Mucosa of gallbladder (tissue), 1 donor: ENCODE results near the gene ARL8B. TPM values are rescaled to one million over a fixed set of nuclear protein-coding genes. Genes with fewer than 3 reads are reported as not detected.

Experiments
- DNase-seq: peaks from one replicate; pipeline ENCODE4 v3.0.0-alpha.2; 2020; ENCODE audit warnings: low spot score
- total RNA-seq: library from RNA; stranded (reverse); gene quantifications from one replicate; pipeline ENCODE4 v1.2.1, GENCODE V29; 2021
- donor health status: DM: no; HTN: no; CAD: no.

The ARL8B gene
- total RNA-seq, 1 donor from 2014 or later: 52.3 TPM

GRCh38 chr3:5187156-5187919 is 65.2 kb downstream of the ARL8B start, which contains the start of gene EDEM1:
Gene EDEM1, plus strand, starts transcription at chr3:5187707. Its CDS starts 99 bp downstream, at chr3:5187806.
- peak; percentile 96 for DNase-seq

- DNase-seq: peak; percentile 18
These were observed 65.9 kb downstream of the ARL8B start for GRCh38 chr3:5187920-5188418.

DNA sequence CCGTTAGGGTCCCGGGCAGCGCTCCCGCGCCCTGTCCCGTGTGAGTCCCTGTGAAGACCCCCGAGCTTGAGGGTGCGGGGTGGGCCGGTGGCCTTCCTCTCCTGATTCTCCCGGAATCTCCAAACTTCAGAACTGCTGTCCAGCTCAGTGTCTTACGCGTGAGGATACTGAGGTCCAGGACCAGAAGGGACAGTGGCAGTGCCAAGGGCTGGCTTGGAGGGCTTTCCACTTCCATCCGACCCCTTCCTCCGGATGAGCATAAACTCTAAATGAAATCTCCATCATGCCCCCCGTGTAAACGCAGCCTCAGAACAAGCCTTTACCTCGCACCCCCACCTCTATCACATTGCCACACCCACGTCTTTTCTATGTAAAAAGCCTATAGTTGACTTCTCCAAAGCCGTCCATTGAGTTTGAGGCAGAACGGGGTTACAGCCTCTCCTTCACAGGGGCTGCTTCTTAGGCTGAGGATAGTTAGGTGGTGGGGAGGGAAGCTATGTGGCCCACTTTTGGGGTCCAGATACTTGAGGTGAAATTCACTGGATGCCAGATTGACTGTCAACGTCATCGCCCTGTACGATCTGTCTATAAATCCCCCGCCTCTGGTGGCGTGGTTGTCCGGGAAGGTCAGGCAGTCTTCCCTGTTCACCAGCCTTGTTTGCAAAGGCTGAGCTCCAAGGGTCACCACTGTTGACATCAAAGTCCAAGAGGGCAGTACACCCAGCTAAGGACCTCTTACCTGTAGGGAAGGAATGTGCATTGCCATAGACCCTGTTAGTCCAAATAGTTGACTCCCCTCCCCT is 66.5 kb downstream of the ARL8B start:
- DNase-seq: peak; percentile 17

GRCh38 chr3:5190147-5190791 is 68.2 kb downstream of the ARL8B start:
- no peak for DNase-seq

GRCh38 chr3:5191555-5192304 is 69.6 kb downstream of the ARL8B start:
- DNase-seq: no peak

GRCh38 chr3:5192571-5193365 is 70.7 kb downstream of the ARL8B start:
- no peak for DNase-seq

- DNase-seq: no peak
These were observed 72.2 kb downstream of the ARL8B start for GRCh38 chr3:5194341-5194740.

DNA sequence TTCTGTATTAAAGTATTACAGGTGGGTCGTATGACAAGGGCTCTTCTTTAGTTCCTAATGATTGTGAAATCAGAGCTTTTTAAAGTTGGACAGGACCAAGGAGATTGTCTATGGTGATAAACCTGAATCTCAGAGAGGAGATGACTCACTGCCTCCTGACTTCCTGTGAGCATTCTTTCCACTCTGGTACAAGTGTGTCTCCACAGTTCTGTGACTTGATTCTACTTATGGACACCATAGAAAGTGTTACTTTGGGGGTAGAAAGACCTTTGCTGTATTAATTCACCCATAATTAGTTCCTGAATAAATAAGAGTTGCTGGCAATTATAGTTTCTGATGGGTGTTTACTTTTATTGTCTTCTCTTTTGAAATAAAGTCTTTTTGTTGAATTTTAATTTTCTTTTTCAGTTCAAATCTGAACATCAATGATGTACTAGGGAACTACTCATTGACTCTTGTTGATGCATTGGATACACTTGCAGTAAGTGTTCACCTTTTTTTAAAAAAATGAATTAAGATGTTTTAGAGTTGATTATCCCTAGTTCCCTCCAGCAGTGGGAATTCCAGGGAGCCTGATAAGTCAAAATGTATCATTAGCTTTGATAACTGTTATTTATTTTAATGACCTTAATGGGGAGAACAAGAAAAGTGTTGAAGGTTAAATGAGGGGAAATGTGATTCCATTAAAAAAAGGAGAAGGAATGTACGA is 72.9 kb downstream of the ARL8B start:
- DNase-seq: peak; percentile 46

- DNase-seq: no peak
These were observed 73.5 kb downstream of the ARL8B start for GRCh38 chr3:5195605-5196004.

DNA sequence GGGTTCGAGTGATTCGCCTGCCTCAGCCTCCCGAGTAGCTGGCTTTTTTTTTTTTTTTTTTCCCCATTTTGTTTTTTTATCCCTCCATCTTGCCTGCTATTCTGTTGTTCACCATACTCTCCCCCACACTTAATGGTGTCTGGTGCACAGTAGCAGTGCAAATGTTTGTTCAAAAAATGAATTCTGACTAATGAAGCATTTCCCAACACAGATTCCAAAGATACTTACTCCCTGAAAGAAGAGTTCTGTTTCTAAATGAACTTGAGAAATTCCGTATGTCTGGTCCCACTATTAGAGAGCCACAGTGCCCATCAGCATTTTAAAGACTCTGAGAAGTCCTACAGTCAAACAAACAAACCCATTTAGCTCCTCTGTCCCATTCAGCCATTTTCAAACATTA is 74.9 kb downstream of the ARL8B start:
- DNase-seq: no peak

- DNase-seq: no peak
These were observed 75.6 kb downstream of the ARL8B start for GRCh38 chr3:5197470-5198312.

DNA sequence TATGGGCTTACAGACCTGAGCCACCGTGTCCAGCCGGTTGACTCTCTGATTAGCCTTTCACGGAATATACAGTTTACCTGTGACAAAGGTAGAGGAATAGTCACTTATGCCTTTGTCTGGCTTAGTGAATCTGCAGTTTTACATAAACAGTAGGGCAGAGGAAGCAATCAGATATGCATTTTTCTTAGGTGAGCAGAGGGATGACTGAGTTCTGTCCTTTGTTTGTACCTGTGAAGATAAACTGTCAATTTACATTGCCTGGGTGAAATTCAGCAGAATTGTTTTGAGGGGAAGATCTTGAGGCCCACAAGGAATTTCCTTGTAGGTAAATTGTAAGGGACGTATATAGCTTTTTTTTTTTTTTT is 76.2 kb downstream of the ARL8B start:
- DNase-seq: no peak

DNA sequence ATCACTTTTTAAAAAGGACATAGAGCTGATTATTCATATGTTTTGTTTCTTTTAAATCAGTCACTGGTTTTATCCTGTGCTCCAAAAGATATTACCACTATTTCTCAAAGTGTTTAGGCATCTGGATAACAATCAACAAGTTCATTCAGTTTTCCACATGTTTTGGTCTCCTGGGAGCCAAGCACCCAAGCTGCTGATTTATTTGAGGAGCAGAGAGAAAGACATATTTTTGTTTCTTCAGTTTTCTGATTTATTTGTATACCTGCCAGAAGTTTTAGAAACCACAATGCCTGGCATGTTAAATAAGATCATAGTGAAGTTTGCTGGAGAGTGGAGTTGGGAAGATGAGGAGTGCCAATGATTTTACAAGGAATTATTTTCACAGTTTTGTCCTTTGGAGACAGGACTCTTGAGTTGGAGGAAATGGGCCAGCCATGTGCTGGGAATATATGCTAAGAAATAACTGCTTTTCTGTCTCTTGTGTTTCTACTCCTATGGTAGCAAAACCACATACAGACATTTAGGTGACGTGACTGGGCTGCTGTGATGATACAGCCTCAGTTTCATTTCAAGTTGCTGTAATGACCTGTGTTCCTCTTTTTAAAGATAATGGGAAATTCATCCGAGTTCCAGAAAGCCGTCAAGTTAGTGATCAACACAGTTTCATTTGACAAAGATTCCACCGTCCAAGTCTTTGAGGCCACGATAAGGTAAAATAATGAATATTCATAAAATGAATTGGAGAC is 77.1 kb downstream of the ARL8B start:
- DNase-seq: no peak

DNA sequence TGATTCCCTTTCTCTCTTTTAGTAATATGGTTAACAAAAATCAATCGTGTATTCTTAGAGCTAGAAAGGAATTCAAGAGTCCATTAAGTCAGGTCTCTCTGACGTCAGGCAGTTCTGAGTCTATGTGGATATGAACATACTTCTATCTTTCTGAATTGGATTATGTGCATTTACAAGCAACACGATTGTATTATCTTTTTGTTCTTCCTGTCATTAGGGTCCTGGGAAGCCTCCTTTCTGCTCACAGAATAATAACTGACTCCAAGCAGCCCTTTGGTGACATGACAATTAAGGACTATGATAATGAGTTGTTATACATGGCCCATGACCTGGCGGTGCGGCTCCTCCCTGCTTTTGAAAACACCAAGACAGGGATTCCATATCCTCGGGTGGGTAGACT is 79.4 kb downstream of the ARL8B start:
- no peak for DNase-seq

DNA sequence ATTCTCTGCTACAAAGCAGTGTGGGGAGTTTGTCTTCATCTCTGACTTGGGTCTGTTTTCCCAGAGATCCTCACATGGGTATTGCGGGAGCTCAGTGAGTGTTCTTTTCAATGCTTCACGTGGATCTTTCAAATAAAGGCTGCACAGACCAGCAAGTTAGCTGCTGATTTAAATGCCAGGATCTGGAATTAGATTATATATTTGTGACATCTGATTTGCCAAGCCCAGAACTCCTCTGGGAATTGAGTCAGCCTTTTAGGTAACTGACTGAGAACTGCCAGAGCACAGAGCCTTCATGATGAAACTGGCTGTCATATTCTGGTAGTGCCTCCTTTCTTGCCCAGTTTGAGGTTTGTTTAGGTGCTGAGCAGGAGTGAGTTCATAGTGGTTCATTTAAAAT is 80.1 kb downstream of the ARL8B start:
- no peak for DNase-seq

GRCh38 chr3:5205165-5205941 is 83.3 kb downstream of the ARL8B start:
- DNase-seq: no peak

- DNase-seq: no peak
These were observed 88.8 kb downstream of the ARL8B start for GRCh38 chr3:5210926-5211325.
